ENCODE measurements around the gene NT5C1A. TPM values are rescaled to one million over a fixed set of nuclear protein-coding genes. Genes with fewer than 3 reads are reported as not detected.

Gene NT5C1A
- total RNA-seq, 4 donors from 2014 or later = 1.1 TPM; not detected in 3

GRCh38 chr1:39655578-39656268 is 16.2 kb downstream of the NT5C1A start:
- H3K9me3 ChIP-seq = no peaks in the 10 kb centered on the region
- ATAC-seq = no peak
- 74 to 100% methylated on average over 1 to 5 of the region's 5 CpGs for WGBS, 2 donors (ENCODE audit: low coverage in 1 of 2)
- TF ChIP-seq POLR2AphosphoS5 (IDR thresholded peaks at IDR 0.05) = no peak
- TF ChIP-seq, protein P1, sequence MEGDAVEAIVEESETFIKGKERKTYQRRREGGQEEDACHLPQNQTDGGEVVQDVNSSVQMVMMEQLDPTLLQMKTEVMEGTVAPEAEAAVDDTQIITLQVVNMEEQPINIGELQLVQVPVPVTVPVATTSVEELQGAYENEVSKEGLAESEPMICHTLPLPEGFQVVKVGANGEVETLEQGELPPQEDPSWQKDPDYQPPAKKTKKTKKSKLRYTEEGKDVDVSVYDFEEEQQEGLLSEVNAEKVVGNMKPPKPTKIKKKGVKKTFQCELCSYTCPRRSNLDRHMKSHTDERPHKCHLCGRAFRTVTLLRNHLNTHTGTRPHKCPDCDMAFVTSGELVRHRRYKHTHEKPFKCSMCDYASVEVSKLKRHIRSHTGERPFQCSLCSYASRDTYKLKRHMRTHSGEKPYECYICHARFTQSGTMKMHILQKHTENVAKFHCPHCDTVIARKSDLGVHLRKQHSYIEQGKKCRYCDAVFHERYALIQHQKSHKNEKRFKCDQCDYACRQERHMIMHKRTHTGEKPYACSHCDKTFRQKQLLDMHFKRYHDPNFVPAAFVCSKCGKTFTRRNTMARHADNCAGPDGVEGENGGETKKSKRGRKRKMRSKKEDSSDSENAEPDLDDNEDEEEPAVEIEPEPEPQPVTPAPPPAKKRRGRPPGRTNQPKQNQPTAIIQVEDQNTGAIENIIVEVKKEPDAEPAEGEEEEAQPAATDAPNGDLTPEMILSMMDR (IDR thresholded peaks at IDR 0.05) = no peak
- no peak for TF ChIP-seq EP300 (IDR thresholded peaks at IDR 0.05)
- no peak for TF ChIP-seq POLR2A (IDR thresholded peaks at IDR 0.05)
- peaks cover 0 to 19% (median 0%) of the 10 kb centered on the region in 3 donors for H3K4me1 ChIP-seq
- peaks cover 21% of the 10 kb centered on the region for H3K27me3 ChIP-seq
- H3K27ac ChIP-seq = no peak overlapping the region
- no peak overlapping the region for H3K4me3 ChIP-seq
- no peaks in the 10 kb centered on the region for H3K36me3 ChIP-seq

DNA sequence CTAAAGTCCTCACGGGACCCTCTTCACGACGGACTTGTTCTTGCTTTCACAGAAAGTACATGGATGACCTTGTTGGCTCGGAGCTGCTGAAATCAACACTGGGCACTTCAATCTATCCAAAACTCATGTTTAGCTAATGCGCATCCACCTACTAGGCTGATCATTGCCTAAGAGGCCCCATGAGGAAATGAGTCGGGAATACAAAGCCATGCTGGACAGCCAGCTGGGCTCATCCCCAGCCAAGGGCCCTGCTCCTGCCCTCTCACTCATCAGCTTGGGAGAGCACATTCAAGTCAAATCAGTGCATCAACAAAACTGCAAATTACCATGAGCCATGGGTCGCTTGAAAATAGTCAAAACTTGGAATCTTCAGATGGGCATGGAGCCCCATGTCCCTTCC is 17.6 kb downstream of the NT5C1A start:
- no peak overlapping the region for H3K4me3 ChIP-seq
- H3K27ac ChIP-seq = no peak overlapping the region
- WGBS, 2 donors (ENCODE audit: low coverage in 1 of 2) = 67 to 82% methylated on average over 1 to 4 of the region's 7 CpGs
- H3K36me3 ChIP-seq = no peaks in the 10 kb centered on the region
- peaks cover 0 to 19% (median 0%) of the 10 kb centered on the region in 3 donors for H3K4me1 ChIP-seq
- no peak for TF ChIP-seq POLR2A (IDR thresholded peaks at IDR 0.05)
- no peak for TF ChIP-seq EP300 (IDR thresholded peaks at IDR 0.05)
- TF ChIP-seq POLR2AphosphoS5 (IDR thresholded peaks at IDR 0.05) = no peak
- TF ChIP-seq, protein P1 (IDR thresholded peaks at IDR 0.05) = no peak
- peaks cover 21% of the 10 kb centered on the region for H3K27me3 ChIP-seq
- no peak for ATAC-seq
- H3K9me3 ChIP-seq = no peaks in the 10 kb centered on the region

- peaks cover 21% of the 10 kb centered on the region for H3K27me3 ChIP-seq
- H3K4me3 ChIP-seq = no peak overlapping the region
- TF ChIP-seq EP300 (IDR thresholded peaks at IDR 0.05) = no peak
- TF ChIP-seq, protein P1 (IDR thresholded peaks at IDR 0.05) = peak; percentile 82 to 92 (median 88)
- 0% methylated on average over 4 to 5 of the region's 8 CpGs for WGBS, 2 donors (ENCODE audit: low coverage in 1 of 2)
- peaks cover 0 to 19% (median 0%) of the 10 kb centered on the region in 3 donors for H3K4me1 ChIP-seq
- no peaks in the 10 kb centered on the region for H3K36me3 ChIP-seq
- peak; percentile 65 for ATAC-seq
- H3K27ac ChIP-seq = peak overlapping the region in 1 of 4 donors; percentile 11
- no peaks in the 10 kb centered on the region for H3K9me3 ChIP-seq
These were observed 18.3 kb downstream of the NT5C1A start for GRCh38 chr1:39653546-39654031.

DNA sequence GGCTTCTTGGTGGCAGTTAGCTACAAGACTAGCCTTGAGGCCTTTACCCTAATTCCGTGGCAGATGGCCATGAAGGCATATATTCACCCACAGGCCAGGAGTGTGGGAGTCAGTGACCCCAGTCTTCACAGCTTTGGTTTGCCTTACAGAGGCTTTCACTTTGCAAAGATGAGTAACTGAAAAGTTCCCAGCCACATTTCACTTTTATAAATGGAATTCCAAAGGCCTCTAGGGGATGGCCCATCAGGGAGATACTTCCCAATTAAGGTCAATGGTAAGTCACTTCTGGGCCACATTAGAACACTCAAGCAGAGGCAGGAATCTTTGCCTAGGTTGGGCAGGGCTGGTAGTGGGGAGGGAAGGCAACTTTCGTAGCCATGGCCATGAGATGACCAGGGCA is 19.4 kb downstream of the NT5C1A start:
- H3K9me3 ChIP-seq = no peaks in the 10 kb centered on the region
- 86% methylated on average over 1 of the region's 2 CpGs; no CpG with 5 or more reads in 1 of the 2 donors for WGBS, 2 donors (ENCODE audit: low coverage in 1 of 2)
- peak; percentile 7 for ATAC-seq
- H3K36me3 ChIP-seq = no peaks in the 10 kb centered on the region
- peaks cover 16% of the 10 kb centered on the region for H3K27me3 ChIP-seq
- TF ChIP-seq POLR2A (IDR thresholded peaks at IDR 0.05) (no peak), EP300 (IDR thresholded peaks at IDR 0.05) (no peak), POLR2AphosphoS5 (IDR thresholded peaks at IDR 0.05) (no peak)
- TF ChIP-seq, protein P1 (IDR thresholded peaks at IDR 0.05) = no peak
- H3K4me3 ChIP-seq = no peak overlapping the region
- peak overlapping the region in 1 of 4 donors; percentile 11 for H3K27ac ChIP-seq
- peaks cover 0 to 18% (median 0%) of the 10 kb centered on the region in 3 donors for H3K4me1 ChIP-seq

DNA sequence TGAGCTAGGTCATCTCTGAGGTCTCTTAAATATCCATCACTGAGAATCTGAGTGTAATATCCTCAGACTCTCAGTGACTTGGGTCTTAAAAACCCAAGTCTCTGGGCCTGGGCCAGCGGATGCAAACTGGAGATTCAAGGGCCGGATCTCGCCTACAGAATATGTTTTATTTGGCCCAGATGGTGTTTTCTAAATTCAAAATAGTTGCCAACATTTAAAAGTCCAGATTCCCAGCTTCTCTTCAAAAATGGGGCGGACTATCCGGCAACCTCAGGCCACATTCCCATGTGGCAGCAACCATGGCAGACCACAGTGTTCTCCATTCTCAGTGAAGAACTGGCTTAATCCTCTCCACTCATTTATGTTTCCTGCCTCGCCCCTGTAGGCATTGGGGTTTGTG is 19.8 kb downstream of the NT5C1A start:
- H3K27ac ChIP-seq = no peak overlapping the region
- no peak overlapping the region for H3K4me3 ChIP-seq
- TF ChIP-seq, protein P1 (IDR thresholded peaks at IDR 0.05) = no peak
- TF ChIP-seq POLR2AphosphoS5 (IDR thresholded peaks at IDR 0.05) (no peak), EP300 (IDR thresholded peaks at IDR 0.05) (no peak), POLR2A (IDR thresholded peaks at IDR 0.05) (no peak)
- WGBS, 2 donors (ENCODE audit: low coverage in 1 of 2) = 79% methylated on average over 4 to 6 of the region's 6 CpGs
- H3K9me3 ChIP-seq = no peaks in the 10 kb centered on the region
- peaks cover 16% of the 10 kb centered on the region for H3K27me3 ChIP-seq
- no peaks in the 10 kb centered on the region for H3K36me3 ChIP-seq
- H3K4me1 ChIP-seq = peaks cover 0 to 22% (median 3%) of the 10 kb centered on the region in 3 donors
- no peak for ATAC-seq

All from gastroesophageal sphincter (tissue), 4 donors.